ENCODE data around the gene CPEB4.

CPEB4 gene

GRCh38 chr5:173984218-173984617 lies 96.1 kb downstream of the CPEB4 start:
- peak; percentile 38 for DNase-seq (ENCODE audit: low read depth)

DNA sequence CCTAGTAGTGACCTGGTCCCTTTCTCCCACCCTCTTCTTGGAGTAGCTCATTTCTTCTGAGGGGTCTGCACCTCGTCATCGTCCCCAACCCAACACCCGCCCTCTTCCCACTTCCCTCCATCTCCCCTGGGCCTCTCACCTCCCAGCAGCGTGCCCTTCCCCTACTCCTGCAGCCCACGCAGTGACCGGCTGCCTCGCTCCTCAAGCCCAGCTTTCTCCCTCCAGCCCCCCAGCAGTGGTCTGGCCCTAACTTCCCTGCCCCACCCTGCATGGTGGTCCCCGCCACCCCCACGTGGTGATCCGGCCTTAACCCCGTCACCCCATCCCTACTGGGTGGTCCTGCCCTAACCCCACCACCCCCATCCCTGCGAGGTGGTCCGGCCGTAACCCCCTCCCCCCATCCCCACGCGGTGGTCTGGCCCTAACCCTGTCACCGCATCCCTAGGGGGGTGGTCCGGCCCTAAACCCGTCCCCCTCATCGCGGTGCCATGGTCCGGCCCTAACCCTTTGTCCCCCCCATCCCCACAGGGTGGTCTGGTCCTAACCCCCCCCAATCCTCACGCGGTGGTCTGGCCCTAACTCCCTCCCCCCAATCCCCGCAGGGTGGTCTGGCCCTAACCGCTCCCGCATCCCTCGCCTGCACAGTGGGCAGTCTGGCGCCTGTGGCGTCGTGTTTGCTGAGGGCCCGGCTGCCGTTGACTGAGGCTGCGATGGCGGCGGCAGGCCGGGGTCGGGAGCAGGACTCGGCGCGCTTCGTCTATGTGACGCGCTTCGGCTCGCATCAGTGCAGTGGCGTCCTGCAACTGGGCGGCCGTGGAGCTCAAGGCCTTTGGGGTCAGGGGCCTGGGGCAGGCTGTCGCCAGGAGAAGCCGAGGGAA lies 100.6 kb downstream of the CPEB4 start, which contains the start of gene C5orf47:
Gene C5orf47 (plus strand): TSS at position 617 of the 878 bp plus-strand sequence. CDS start 94 bp downstream, at position 711.
- no peak for DNase-seq (ENCODE audit: low read depth)

DNA sequence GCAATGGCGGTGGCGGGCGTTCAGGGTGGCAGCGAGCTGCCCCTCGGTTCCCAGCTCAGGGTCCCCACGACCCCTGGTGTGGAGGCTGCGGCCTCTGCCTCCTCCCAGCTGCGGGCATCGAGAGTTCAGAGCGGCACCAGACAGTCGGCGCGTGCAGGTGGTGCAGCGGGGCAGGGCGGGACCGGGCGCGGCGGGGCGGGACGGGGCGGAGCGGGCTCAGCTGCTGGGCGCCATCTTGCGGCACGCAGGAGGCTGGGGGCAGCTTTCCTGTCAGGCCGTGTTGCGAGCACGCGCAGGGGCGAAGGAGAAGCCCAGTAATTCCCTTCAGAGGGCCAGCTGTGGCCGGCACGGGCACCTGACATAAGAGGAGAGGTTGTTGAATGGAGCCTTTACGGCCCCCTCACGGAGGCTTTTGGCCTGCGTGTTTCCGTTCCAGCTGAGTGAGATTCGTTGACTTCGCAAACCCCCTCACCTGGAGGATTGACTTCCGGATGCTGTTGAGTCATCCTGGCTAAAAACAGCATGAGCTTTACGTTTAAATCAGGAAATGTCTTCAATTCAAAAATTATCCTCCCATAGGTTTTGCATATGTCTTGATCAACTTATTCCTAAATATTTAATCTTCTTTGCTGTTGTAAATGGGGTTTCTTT lies 101.4 kb downstream of the CPEB4 start:
- no peak for DNase-seq (ENCODE audit: low read depth)

DNA sequence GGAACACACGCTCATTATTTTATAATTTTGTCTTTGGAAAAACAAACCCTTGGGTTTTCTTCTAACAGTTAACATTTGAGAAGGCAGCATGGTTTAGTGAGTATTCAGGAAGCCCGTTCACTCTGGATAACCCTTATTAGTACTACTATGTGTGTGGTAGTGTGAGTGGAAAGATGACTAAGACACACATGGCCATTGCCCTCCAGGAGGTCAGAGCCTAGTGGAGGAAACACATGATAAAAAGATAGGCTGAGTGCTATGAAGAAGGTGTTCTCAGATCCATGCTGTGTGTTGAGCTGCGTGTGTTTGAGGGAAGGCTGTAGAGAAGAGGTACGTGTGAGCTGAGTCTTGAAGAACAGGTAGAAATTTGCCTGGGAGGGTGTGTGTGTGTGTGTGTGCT lies 109.2 kb downstream of the CPEB4 start:
- peak; percentile 8 for DNase-seq (ENCODE audit: low read depth)

DNA sequence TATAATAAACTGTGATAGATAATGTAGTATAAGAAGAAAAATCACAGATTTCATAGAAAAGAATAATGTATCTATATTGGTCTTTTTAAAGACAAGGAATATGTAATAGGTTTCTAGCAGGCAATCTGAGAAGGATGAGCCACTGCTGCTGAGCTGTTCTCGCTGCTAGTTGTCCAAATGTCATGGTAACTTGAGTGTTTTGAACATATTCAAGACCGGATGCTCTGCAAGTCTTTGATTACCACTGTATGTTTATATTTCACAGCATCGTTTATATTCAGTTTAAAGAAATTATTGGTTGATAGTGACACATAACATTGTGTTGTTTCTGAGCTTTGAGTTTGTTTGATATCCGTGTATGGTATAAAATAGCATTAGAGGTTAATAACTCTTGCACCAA lies 110.4 kb downstream of the CPEB4 start:
- DNase-seq (ENCODE audit: low read depth): peak; percentile 11

DNA sequence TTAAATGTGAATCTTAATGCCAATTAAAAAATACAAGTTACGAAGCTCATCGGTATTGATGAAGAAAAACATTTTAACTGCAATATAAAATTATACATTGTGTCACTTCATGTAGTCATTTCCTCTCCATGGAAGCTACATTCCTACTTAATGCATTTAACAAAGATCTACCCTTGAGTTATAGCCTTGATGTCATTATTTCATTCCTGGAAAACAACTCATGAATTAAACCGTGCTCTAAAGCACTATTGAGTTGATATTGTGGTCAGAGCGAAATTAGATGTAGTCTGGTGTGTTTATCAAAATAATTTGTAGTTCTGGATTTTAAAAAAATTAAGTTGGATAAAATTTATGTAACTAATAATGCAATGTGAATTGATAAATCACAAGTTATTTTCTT lies 111.9 kb downstream of the CPEB4 start:
- peak; percentile 39 for DNase-seq (ENCODE audit: low read depth)

DNA sequence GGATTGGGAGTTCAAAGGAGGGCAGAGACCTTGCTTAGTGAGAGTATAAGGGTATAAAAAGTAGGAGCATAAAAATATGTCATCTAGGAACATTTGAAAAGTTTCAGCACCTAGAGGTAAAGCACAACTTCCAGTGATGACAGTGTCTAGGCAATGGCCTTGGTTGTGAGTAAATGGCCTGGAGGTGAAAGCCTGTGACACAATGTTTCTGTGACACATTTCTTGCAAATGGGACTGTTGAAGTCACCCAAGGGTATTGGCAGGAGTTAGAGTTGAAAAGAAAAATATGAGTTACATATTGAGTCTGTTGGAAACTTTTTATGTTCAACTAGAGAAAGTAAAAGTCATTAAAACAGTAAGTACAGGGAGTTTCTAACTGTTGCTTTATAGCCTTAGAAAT lies 115.6 kb downstream of the CPEB4 start:
- no peak for DNase-seq (ENCODE audit: low read depth)

GRCh38 chr5:174008922-174009321 lies 120.8 kb downstream of the CPEB4 start:
- no peak for DNase-seq (ENCODE audit: low read depth)

GRCh38 chr5:174010365-174010764 lies 122.2 kb downstream of the CPEB4 start:
- DNase-seq (ENCODE audit: low read depth): no peak

DNA sequence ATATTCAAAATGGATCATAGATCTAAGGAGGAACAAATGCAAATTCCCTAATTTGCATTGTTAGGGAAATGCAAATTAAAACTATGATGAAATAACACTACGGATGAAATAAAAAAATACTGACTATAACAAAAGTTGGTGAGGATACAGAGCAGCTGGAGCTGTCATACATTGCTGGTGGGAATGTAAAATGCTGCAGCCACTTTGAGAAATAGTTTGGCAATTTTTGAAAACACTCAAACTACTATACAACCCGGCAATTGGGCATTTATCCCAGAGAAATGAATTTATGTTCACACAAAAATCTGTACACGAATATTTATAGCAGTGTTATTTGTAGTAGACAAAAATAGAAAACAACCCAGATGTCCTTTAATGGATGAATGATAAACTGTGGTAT lies 123.3 kb downstream of the CPEB4 start:
- DNase-seq (ENCODE audit: low read depth): no peak
